Sciatic nerve (tissue), 2 donors: ENCODE data around the gene OR11H7. TPM values are rescaled to one million over a fixed set of nuclear protein-coding genes. Genes with fewer than 3 reads are reported as not detected.
"Not testable (repeated sequence)": the region's sequence is repeated elsewhere in the genome, so short reads cannot be mapped to it uniquely, and the experiment has no call there.

ENCODE experiments used
- ATAC-seq: fragments of 200-7000 bp; cut with Tn5 transposase; one replicate; pipeline ENCODE4 v1.9.1; 2020; ENCODE audit warnings: mild to moderate bottlenecking, moderate library complexity
- DNase-seq: peaks from one replicate; pipeline ENCODE4 v3.0.0-alpha.2; 2020; ENCODE audit warnings: low spot score
- intact Hi-C: fragments of 100-400 bp; cut with DNase I; formaldehyde crosslinking; loops from one replicate; pipeline ENCODE4 v1.14.2; 2022
- total RNA-seq: library from RNA; stranded (reverse); fragmentation: NEBNext Ultra II Directional; extraction: Animal tissue kit (Norgen Biotek cat#: 25700); gene quantifications from one replicate; pipeline ENCODE4 v1.2.1, GENCODE V29; 2021
- donor health status: DM: no; HTN: no; CAD: no.
- donor health status: DM: no; HTN: no; CAD: no.

Gene OR11H7
- total RNA-seq, 1 donor from 2014 or later: not detected

DNA sequence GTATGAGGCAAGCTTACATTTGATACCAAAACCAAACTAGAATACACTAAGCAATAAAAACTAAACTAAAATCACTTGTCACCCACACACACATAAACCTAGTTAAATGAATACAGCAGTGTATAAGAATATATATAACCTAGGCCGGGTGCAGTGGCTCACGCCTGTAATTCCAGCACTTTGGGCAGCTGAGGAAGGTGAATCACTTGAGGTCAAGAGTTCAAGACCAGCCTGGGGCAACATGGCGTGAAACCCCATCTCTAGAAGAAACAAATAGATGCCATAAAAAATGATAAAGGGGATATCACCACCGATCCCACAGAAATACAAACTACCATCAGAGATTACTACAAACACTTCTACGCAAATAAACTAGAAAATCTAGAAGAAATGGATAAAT lies 35.6 kb downstream of the OR11H7 start:
- intact Hi-C loops, DNase-seq: not testable (repeated sequence)

DNA sequence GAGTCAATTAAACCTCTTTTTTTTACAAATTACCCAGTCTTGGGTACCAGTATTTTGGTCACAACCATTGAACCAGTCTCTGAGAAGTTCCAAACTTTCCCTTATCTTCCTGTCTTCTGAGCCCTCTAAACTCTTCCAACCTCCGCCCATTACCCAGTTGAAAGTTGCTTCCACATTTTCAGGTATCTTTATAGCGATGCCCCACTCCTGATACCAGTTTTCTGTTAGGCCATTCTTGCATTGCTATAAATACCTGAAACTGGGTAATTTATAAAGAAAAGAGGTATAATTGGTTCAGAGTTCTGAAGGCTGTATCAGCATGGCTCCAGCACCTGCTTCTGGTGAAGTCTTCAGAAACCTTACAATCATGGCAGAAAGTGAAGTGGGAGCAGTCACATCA lies 45.3 kb downstream of the OR11H7 start:
- DNase-seq (no peak), ATAC-seq (no peak)
- intact Hi-C loops: no loop called here

More for the DNA sequence above, 35.6 kb downstream of the OR11H7 start:
- ATAC-seq: not testable (repeated sequence)

DNA sequence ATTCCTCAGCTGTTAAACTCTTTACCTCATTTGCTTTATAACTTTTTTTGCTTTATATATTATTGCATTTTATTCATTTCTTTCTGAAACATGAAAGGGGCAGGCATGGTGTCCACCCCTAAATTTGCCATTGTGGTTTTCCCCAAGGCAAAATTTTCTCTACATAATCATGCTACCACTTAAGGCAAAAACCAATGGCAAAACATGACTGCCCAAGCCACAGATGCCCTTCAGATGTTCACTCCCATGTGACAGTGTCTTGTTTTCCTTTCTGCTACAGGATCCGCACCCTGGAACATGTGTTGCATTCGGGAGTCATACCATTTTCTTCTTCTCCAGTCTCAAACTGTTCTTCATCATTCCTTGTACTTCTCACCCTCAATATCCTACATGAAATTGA lies 48.6 kb downstream of the OR11H7 start:
- ATAC-seq (no peak), DNase-seq (no peak)
- intact Hi-C loops: no loop called here

DNA sequence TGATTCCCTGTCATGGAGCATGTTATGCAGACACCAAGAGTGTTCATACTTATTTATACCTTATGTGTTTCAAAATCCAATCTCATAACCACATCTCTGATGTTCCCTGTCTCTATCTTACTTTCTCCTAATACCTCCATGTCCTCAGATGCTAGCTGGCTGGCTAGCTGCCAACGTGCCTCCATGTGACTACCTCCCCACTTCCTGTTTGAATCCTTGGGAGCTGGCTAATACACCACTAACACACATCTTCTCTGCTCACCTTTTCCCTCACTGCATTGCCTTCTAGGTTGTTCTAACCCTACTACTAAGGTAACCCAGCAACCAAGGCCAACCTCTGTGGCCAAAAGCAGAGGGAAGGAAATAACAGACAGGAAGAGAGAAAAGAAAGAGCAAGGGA lies 49.6 kb downstream of the OR11H7 start:
- no peak for DNase-seq
- no peak for ATAC-seq
- intact Hi-C loops: no loop called here

DNA sequence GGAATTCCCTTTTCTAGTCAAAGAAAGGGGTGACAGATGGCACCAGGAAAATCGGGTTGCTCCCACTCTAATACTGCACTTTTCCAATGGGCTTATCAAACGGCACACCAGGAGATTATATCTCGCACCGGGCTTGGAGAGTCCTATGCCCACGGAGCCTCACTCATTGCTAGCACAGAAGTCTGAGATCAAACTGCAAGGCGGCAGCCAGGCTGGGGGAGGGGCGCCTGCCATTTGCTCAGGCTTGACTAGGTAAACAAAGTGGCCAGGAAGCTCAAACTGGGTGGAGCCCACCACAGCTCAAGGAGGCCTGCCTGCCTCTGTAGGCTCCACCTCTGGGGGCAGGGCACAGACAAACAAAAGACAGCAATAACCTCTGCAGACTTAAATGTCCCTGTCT lies 51.5 kb downstream of the OR11H7 start:
- DNase-seq, ATAC-seq, intact Hi-C loops: not testable (repeated sequence)

Other genes starting within 250 kb of the OR11H7 start
- not detected for gene OR4Q2, start 226.8 kb upstream of the OR11H7 start, total RNA-seq
- not detected for gene OR4K14, start 209.7 kb upstream of the OR11H7 start, total RNA-seq
- gene OR4K13, start 192.9 kb upstream of the OR11H7 start, total RNA-seq: not detected
- gene OR4L1, start 168.9 kb upstream of the OR11H7 start, total RNA-seq: not detected
- gene OR4K17, start 118.2 kb upstream of the OR11H7 start, total RNA-seq: not detected
- not detected for gene OR4N5, start 90.2 kb upstream of the OR11H7 start, total RNA-seq
- gene OR11G2, start 38.1 kb upstream of the OR11H7 start, total RNA-seq: not detected
- gene OR11H6, start 5.3 kb upstream of the OR11H7 start, total RNA-seq: not detected
- not detected for gene OR11H4, start 10.3 kb downstream of the OR11H7 start, total RNA-seq
- gene TTC5, start 77.0 kb downstream of the OR11H7 start, total RNA-seq: 19.9 TPM
- gene CCNB1IP1, start 104.3 kb downstream of the OR11H7 start, total RNA-seq: 51.4 TPM
- gene PARP2, start 114.7 kb downstream of the OR11H7 start, total RNA-seq: 23.7 TPM
- gene TEP1, start 184.5 kb downstream of the OR11H7 start, total RNA-seq: 44.7 TPM
- gene KLHL33, start 207.2 kb downstream of the OR11H7 start, total RNA-seq: 2.1 TPM
- gene OSGEP, start 225.8 kb downstream of the OR11H7 start, total RNA-seq: 38.8 TPM
- 68.0 TPM for gene APEX1, start 226.2 kb downstream of the OR11H7 start, total RNA-seq
- 33.0 TPM for gene PIP4P1, start 232.5 kb downstream of the OR11H7 start, total RNA-seq
- gene PNP, start 240.4 kb downstream of the OR11H7 start, total RNA-seq: 34.2 TPM